Esophagus muscularis mucosa (tissue), 4 donors: ENCODE data around the gene KCNJ15.

Experiments used
- CTCF ChIP-seq, 3 experiments: fragments of 200-600 bp in 2 of 3; fragments of 450-650 bp in 1 of 3; sonication (generic) in 2 of 3; IDR thresholded peaks; one replicate each; pipeline ENCODE4 v1.5.1; 2017 to 2019; ENCODE audit warnings: antibody characterized with exemption in 3 of 3, mild to moderate bottlenecking in 2 of 3, moderate library complexity in 1 of 3
- EP300 ChIP-seq: sonication (generic); formaldehyde crosslinking; IDR thresholded peaks from one replicate; pipeline ENCODE4 v1.6.1; 2017; ENCODE audit warnings: antibody characterized with exemption
- POLR2A ChIP-seq: fragments of 450-650 bp; IDR thresholded peaks from one replicate; pipeline ENCODE4 v1.6.1; 2017; ENCODE audit warnings: antibody characterized with exemption, moderate library complexity, mild to moderate bottlenecking, low read depth

- no peak for TF ChIP-seq CTCF (IDR thresholded peaks at IDR 0.05)
- no peak for TF ChIP-seq EP300
- TF ChIP-seq POLR2A, result no peak
Measured at GRCh38 chr21:38228115-38228514, 28.7 kb upstream of the KCNJ15 start.
